ENCODE data around the gene TNFRSF4. TPM values are rescaled to one million over a fixed set of nuclear protein-coding genes. Genes with fewer than 3 reads are reported as not detected.

The TNFRSF4 gene
- total RNA-seq, 1 experiment from 2014 or later = 0.62 TPM

- in situ Hi-C loops (cut with HindIII; ENCODE audit: low pct_unique_long_range_greater_than_20kb, low sequenced_read_pairs) (no loop called here), intact Hi-C loops (cut with micrococcal nuclease; ENCODE audit: unreplicated experiment) (no loop called here)
- no peak for TF ChIP-seq TCF7L2 (IDR thresholded peaks at IDR 0.05; ENCODE audit: low read depth, low read length)
- no peak for TF ChIP-seq CTCF (IDR thresholded peaks at IDR 0.05)
- no peak for TF ChIP-seq POLR2AphosphoS5 (IDR thresholded peaks at IDR 0.05; ENCODE audit: low read depth, low read length)
- TF ChIP-seq, protein P1, sequence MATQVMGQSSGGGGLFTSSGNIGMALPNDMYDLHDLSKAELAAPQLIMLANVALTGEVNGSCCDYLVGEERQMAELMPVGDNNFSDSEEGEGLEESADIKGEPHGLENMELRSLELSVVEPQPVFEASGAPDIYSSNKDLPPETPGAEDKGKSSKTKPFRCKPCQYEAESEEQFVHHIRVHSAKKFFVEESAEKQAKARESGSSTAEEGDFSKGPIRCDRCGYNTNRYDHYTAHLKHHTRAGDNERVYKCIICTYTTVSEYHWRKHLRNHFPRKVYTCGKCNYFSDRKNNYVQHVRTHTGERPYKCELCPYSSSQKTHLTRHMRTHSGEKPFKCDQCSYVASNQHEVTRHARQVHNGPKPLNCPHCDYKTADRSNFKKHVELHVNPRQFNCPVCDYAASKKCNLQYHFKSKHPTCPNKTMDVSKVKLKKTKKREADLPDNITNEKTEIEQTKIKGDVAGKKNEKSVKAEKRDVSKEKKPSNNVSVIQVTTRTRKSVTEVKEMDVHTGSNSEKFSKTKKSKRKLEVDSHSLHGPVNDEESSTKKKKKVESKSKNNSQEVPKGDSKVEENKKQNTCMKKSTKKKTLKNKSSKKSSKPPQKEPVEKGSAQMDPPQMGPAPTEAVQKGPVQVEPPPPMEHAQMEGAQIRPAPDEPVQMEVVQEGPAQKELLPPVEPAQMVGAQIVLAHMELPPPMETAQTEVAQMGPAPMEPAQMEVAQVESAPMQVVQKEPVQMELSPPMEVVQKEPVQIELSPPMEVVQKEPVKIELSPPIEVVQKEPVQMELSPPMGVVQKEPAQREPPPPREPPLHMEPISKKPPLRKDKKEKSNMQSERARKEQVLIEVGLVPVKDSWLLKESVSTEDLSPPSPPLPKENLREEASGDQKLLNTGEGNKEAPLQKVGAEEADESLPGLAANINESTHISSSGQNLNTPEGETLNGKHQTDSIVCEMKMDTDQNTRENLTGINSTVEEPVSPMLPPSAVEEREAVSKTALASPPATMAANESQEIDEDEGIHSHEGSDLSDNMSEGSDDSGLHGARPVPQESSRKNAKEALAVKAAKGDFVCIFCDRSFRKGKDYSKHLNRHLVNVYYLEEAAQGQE (IDR thresholded peaks at IDR 0.05; ENCODE audit: insufficient read depth in 1 of 2, low read depth in 2 of 2, low read length in 1 of 2) = no peak
- TF ChIP-seq SIN3A (IDR thresholded peaks at IDR 0.05; ENCODE audit: borderline replicate concordance, insufficient read depth, low read depth, low read length) = no peak
Measured at GRCh38 chr1:1166642-1167397, 47.1 kb downstream of the TNFRSF4 start.

DNA sequence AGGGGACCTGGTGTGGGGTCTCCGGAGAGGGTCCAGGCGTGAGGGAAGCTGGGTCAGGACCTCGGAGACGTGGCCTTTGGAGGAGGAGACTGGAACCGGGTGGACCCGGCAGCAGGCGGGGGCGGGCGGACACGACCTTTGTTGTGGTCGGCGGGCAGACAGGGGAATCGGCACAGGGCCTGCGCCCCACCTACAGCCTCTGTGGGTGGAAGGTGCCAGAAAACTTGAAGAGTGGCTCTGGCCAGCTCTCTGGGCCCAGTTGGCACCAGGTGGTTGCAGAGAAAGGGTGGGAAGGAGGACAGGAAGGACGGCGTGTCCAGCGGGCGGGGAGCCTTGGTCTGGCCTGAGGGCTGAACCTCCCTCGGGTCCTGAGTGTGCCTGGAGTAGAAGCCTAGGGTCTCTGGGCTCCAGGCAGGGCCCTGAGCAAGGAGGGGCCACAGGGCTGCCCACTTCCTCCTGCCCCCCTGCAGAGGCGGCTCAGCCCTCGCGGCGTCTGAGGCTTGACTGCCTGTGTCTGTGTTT lies 48.0 kb downstream of the TNFRSF4 start:
- no peak overlapping the region for H3K4me3 ChIP-seq (ENCODE audit: low read depth in 2 of 2, low read length in 2 of 2)
- POLR2A ChIA-PET = no interaction called here
- H3K36me3 ChIP-seq (ENCODE audit: control insufficient read depth, insufficient read depth, low read length) = no peaks in the 10 kb centered on the region
- intact Hi-C loops (cut with micrococcal nuclease; ENCODE audit: unreplicated experiment) = no loop called here
- CTCF ChIA-PET = no interaction called here
- H3K27me3 ChIP-seq (ENCODE audit: control insufficient read depth, insufficient read depth, low read length) = no peaks in the 10 kb centered on the region
- H3K4me1 ChIP-seq (ENCODE audit: control insufficient read depth, insufficient read depth, low read length) = no peaks in the 10 kb centered on the region
- in situ Hi-C loops (cut with HindIII; ENCODE audit: low pct_unique_long_range_greater_than_20kb, low sequenced_read_pairs) = no loop called here
- ATAC-seq (no peak), DNase-seq (ENCODE audit: low read depth, low spot score) (no peak)
- BruUV-seq (replicated peaks) = no TSS peak
- no peaks in the 10 kb centered on the region for H3K9me3 ChIP-seq (ENCODE audit: control insufficient read depth, insufficient read depth, low read depth, low read length)
- TF ChIP-seq SIN3A (IDR thresholded peaks at IDR 0.05; ENCODE audit: borderline replicate concordance, insufficient read depth, low read depth, low read length) (no peak), POLR2AphosphoS5 (IDR thresholded peaks at IDR 0.05; ENCODE audit: low read depth, low read length) (no peak), TCF7L2 (IDR thresholded peaks at IDR 0.05; ENCODE audit: low read depth, low read length) (no peak), CTCF (IDR thresholded peaks at IDR 0.05) (no peak)
- TF ChIP-seq, protein P1 (IDR thresholded peaks at IDR 0.05; ENCODE audit: insufficient read depth in 1 of 2, low read depth in 2 of 2, low read length in 1 of 2) = no peak
- H3K27ac ChIP-seq (ENCODE audit: low read length) = no peak overlapping the region

More at GRCh38 chr1:1166642-1167397, 47.1 kb downstream of the TNFRSF4 start:
- H3K4me1 ChIP-seq (ENCODE audit: control insufficient read depth, insufficient read depth, low read length) = no peaks in the 10 kb centered on the region
- no peaks in the 10 kb centered on the region for H3K9me3 ChIP-seq (ENCODE audit: control insufficient read depth, insufficient read depth, low read depth, low read length)
- H3K27me3 ChIP-seq (ENCODE audit: control insufficient read depth, insufficient read depth, low read length) = no peaks in the 10 kb centered on the region
- no peak for DNase-seq (ENCODE audit: low read depth, low spot score)
- no peak overlapping the region for H3K27ac ChIP-seq (ENCODE audit: low read length)
- CTCF ChIA-PET = no interaction called here
- no peak for ATAC-seq
- POLR2A ChIA-PET = no interaction called here
- H3K36me3 ChIP-seq (ENCODE audit: control insufficient read depth, insufficient read depth, low read length) = no peaks in the 10 kb centered on the region
- no TSS peak for BruUV-seq (replicated peaks)
- H3K4me3 ChIP-seq (ENCODE audit: low read depth in 2 of 2, low read length in 2 of 2) = no peak overlapping the region

Measured in Panc1 (cell line).